ENCODE measurements around the gene SF3B2.

DNA sequence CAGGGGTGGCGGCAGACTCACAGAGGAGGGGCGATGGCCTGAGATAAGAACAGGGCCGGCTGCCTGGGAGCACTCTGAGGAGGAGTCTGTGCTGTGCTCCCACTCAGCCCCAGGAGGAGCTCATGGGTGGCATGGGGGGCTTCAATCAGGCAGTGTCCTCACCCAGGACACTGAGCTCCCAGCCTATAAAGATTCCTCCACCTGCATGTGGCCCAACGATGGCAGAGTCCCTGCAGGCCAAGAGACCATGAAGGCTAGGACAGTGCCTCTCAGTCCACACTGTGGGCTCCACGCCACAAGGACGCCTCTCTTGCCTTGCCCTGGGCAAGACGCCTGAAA is 38.4 kb upstream of the SF3B2 start:
- TF ChIP-seq, protein P1, sequence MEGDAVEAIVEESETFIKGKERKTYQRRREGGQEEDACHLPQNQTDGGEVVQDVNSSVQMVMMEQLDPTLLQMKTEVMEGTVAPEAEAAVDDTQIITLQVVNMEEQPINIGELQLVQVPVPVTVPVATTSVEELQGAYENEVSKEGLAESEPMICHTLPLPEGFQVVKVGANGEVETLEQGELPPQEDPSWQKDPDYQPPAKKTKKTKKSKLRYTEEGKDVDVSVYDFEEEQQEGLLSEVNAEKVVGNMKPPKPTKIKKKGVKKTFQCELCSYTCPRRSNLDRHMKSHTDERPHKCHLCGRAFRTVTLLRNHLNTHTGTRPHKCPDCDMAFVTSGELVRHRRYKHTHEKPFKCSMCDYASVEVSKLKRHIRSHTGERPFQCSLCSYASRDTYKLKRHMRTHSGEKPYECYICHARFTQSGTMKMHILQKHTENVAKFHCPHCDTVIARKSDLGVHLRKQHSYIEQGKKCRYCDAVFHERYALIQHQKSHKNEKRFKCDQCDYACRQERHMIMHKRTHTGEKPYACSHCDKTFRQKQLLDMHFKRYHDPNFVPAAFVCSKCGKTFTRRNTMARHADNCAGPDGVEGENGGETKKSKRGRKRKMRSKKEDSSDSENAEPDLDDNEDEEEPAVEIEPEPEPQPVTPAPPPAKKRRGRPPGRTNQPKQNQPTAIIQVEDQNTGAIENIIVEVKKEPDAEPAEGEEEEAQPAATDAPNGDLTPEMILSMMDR (conservative IDR thresholded peaks at IDR 0.05; ENCODE audit: low read length): no peak
- TF ChIP-seq EZH2phosphoT487 (IDR thresholded peaks at IDR 0.05; ENCODE audit: borderline replicate concordance, low read depth, low read length): no peak

Data from OCI-LY7 (cell line).